OCI-LY3 (cell line): ENCODE results near the gene EFCAB6.

Experiments
- H2AFZ ChIP-seq: fragments of 200-600, 300-600 bp; shearing (Covaris generic); 2 replicates; pipeline ENCODE4 v1.6.0; 2014; ENCODE audit warnings: antibody characterized with exemption, low read depth, low read length
- H3K27ac ChIP-seq: fragments of 200-600, 300-600 bp; sonication (generic); 2 replicates; pipeline ENCODE4 v1.5.1; 2014; ENCODE audit warnings: mild to moderate bottlenecking, low read length, moderate library complexity, mixed read lengths
- H3K27me3 ChIP-seq: fragments of 200-600, 300-600 bp; sonication (generic); 2 replicates; pipeline ENCODE4 v1.6.1; 2014; ENCODE audit warnings: low read depth, low read length, mixed read lengths
- H3K36me3 ChIP-seq: fragments of 200-600, 300-600 bp; sonication (generic); replicated peaks from 2 replicates; pipeline ENCODE3; 2014; ENCODE audit warnings: low read depth, low read length, mixed read lengths
- H3K4me1 ChIP-seq: fragments of 300-600, 200-600 bp; sonication (generic); 2 replicates; pipeline ENCODE4 v1.6.1; 2014; ENCODE audit warnings: low read length, mixed read lengths
- H3K4me2 ChIP-seq: fragments of 200-600, 300-600 bp; sonication (generic); 2 replicates; pipeline ENCODE4 v1.6.1; 2014; ENCODE audit warnings: low read length, mixed read lengths
- H3K4me3 ChIP-seq: fragments of 300-600, 200-600 bp; sonication (generic); 2 replicates; pipeline ENCODE4 v1.5.1; 2014; ENCODE audit warnings: antibody characterized with exemption, mild to moderate bottlenecking, low read length, moderate library complexity
- H3K79me2 ChIP-seq: fragments of 300-600, 200-600 bp; shearing (Covaris generic); 2 replicates; pipeline ENCODE4 v1.6.1; 2014; ENCODE audit warnings: mild to moderate bottlenecking, low read length, mixed read lengths
- H3K9ac ChIP-seq: fragments of 300-600, 200-600 bp; shearing (Covaris generic); 2 replicates; pipeline ENCODE4 v1.6.0; 2014; ENCODE audit warnings: mild to moderate bottlenecking, low read length, moderate library complexity
- H3K9me3 ChIP-seq: fragments of 200-600, 300-600 bp; shearing (Covaris generic); 2 replicates; pipeline ENCODE4 v1.6.1; 2014; ENCODE audit warnings: low read length, mixed read lengths; ENCODE audit not compliant: insufficient read depth
- H4K20me1 ChIP-seq: fragments of 200-600, 300-600 bp; sonication (generic); 2 replicates; pipeline ENCODE4 v1.6.1; 2016; ENCODE audit warnings: low read length, mixed read lengths; ENCODE audit not compliant: insufficient read depth
- CTCF ChIP-seq: fragments of 200-600, 300-600 bp; sonication (generic); IDR thresholded peaks from 2 replicates; pipeline ENCODE4 v1.5.1; 2014; ENCODE audit warnings: antibody characterized with exemption, low read length, low read depth
- EZH2phosphoT487 ChIP-seq: fragments of 200-600 bp; shearing (Covaris generic); IDR thresholded peaks from 2 replicates; pipeline ENCODE4 v1.6.1; 2018; ENCODE audit warnings: antibody characterized with exemption, mixed run types, low read depth

The EFCAB6 gene

GRCh38 chr22:43747877-43748276 is 64.2 kb downstream of the EFCAB6 start:
- Histone ChIP-seq H3K4me3 (no peak overlapping the region), H4K20me1 (no peaks in the 10 kb centered on the region), H3K4me2 (no peak overlapping the region), H3K9me3 (no peaks in the 10 kb centered on the region), H3K36me3 (no peaks in the 10 kb centered on the region), H3K79me2 (no peaks in the 10 kb centered on the region), H2AFZ (no peak overlapping the region), H3K27ac (no peak overlapping the region), H3K9ac (no peak overlapping the region), H3K27me3 (peaks cover 46% of the 10 kb centered on the region), H3K4me1 (peaks cover 12% of the 10 kb centered on the region)
- TF ChIP-seq CTCF: peak; percentile 5; the same call in 1 of the 2 replicates
- no peak for TF ChIP-seq EZH2phosphoT487

- Histone ChIP-seq H3K9ac (no peak overlapping the region), H3K36me3 (no peaks in the 10 kb centered on the region), H2AFZ (no peak overlapping the region), H3K79me2 (no peaks in the 10 kb centered on the region), H3K27ac (no peak overlapping the region), H3K4me1 (peaks cover 12% of the 10 kb centered on the region), H3K4me3 (no peak overlapping the region), H3K9me3 (no peaks in the 10 kb centered on the region), H4K20me1 (no peaks in the 10 kb centered on the region), H3K27me3 (peaks cover 43% of the 10 kb centered on the region), H3K4me2 (no peak overlapping the region)
- TF ChIP-seq EZH2phosphoT487 (no peak), CTCF (no peak)
These were observed 65.0 kb downstream of the EFCAB6 start for GRCh38 chr22:43747058-43747457.

GRCh38 chr22:43745783-43746356 is 66.2 kb downstream of the EFCAB6 start:
- Histone ChIP-seq H3K4me1 (peaks cover 11% of the 10 kb centered on the region), H2AFZ (no peak overlapping the region), H3K4me3 (no peak overlapping the region), H3K9ac (no peak overlapping the region), H4K20me1 (no peaks in the 10 kb centered on the region), H3K27ac (no peak overlapping the region), H3K27me3 (peaks cover 36% of the 10 kb centered on the region), H3K79me2 (no peaks in the 10 kb centered on the region), H3K9me3 (no peaks in the 10 kb centered on the region), H3K36me3 (no peaks in the 10 kb centered on the region), H3K4me2 (no peak overlapping the region)
- TF ChIP-seq EZH2phosphoT487 (no peak), CTCF (no peak)

GRCh38 chr22:43745411-43745770 is 66.7 kb downstream of the EFCAB6 start:
- Histone ChIP-seq H4K20me1 (no peaks in the 10 kb centered on the region), H3K9me3 (no peaks in the 10 kb centered on the region), H3K79me2 (no peaks in the 10 kb centered on the region), H3K9ac (no peak overlapping the region), H3K36me3 (no peaks in the 10 kb centered on the region), H3K4me1 (peaks cover 7% of the 10 kb centered on the region), H3K4me2 (no peak overlapping the region), H2AFZ (no peak overlapping the region), H3K27me3 (peaks cover 36% of the 10 kb centered on the region), H3K27ac (no peak overlapping the region), H3K4me3 (no peak overlapping the region)
- TF ChIP-seq EZH2phosphoT487: no peak
